Putamen (tissue), 1 donor: ENCODE measurements around the gene BACE1-AS.

ENCODE experiments used
- DNase-seq: peaks from one replicate; pipeline ENCODE4 v3.0.0-alpha.2; 2016; ENCODE audit warnings: low spot score

Gene BACE1-AS

GRCh38 chr11:117292616-117293015, 1.5 kb downstream of the BACE1-AS start:
- DNase-seq: no peak

DNA sequence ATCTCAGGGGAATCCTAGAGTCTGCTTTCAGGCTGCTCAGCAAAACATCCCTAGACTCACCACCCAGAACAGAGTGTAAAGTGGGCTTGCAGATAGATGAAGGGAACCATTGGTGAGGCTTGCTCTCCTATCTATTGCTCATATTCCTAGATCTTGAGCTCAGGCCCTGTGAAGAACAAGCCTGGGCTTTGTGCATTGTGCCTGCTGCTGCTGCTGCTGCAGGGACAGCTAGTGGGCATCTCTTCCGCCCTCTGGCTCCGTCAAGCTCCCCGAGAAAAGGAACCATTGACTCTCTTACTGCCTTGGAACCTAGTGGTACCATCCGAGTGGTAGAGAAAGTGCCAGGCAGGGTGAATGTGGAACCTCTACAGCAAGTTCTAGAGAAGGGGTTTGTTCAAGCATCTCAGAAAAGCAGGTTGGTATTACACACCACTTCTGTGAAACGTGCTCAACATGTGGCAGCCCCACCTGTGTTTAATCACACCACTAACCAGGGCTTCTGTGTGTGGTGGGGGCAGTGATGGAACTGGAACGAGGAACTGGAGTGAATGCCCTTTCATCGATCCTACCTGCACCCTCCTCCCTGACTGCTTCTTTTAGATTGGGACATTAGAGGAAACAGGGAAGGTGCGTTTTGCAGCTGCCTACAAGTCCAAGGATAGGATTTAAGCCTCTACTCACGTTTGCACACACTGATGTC, 4.4 kb downstream of the BACE1-AS start:
- peak; percentile 89 for DNase-seq

DNA sequence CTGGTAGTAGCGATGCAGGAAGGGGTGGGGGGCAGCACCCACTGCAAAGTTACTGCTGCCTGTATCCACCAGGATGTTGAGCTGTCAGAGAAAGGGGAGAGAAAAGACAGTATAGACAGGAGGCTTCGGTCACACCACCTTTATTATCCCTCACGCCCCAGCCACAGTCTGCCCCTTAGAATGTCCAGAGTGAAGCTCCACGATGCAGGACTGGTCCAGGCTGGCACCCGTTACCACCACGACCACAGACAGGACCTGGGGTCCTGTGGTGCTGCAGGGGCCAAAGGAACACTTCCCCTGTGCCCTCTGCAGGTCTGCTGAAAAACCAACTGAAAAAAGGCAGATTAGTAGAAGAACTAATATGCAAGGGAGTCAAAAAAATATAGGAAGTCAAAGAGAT, 5.7 kb downstream of the BACE1-AS start:
- DNase-seq: no peak

GRCh38 chr11:117298195-117298594, 7.0 kb downstream of the BACE1-AS start:
- DNase-seq: no peak

DNA sequence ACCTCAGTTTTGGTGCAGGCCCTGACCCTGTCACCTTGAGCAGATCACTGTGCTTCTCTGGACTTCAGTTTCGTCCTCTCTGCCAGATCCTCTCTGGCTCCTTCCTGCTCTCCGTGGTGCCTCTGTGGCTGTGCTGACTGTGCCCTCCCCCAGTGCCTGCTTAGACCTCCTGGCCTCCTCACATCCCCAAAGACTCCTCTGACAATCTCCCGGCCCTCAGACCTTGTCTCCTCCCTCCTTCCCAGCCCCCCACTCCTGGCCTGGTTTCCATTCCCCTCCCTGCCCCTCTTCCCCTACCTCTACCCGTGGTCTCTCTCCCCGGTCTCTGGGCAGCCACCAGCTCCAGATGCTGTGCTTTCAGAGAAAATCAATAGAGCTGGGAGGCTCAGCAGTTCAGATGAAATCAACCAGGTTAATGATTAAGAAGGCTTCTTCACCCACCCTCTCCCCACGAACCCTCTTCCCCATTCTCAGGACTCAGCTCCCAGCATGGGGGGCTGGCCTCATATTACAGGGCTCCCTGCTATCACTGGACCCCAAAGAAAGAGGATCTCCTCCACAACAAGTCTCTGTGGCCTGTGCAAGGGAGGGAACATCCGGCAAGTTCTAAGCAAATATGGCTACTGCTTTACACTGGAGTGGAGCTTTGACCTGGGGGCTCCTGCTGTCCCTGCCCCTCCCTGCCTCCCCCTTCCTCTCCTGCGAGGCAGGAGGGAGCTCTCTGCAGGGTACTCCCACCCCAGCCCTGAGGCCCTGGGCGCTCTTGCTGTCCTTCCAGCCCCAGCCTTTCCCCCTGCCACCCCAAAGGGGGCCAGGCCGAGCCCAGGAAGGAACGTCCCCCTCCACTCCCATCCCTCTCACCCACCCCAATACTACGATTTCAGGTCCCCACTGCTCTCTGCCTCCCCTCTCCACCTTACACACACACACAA, 8.5 kb downstream of the BACE1-AS start:
- no peak for DNase-seq

DNA sequence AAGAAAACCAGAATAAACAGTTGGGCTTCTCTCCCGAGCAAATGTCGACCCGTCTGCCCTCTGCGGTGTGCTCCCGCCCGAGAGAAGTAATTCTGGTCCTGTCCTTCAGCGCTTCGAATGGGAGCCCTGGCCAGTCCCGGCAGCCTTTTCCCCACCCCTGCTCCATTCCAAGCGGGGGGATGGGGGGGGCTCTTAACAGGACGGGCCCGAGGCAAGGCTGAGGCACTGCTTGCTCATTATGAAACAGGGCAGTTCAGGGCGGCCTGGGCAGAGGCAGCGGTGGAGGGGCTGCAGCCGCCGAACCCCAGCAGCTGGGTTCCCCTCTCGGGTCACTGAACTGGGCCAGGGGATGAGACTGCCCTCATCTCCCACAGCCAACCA, 9.1 kb downstream of the BACE1-AS start:
- DNase-seq: no peak

- peak; percentile 56 for DNase-seq
These were observed 9.6 kb downstream of the BACE1-AS start for GRCh38 chr11:117300773-117301172.

- no peak for DNase-seq
These were observed 11.1 kb downstream of the BACE1-AS start for GRCh38 chr11:117302228-117302627.

- DNase-seq: no peak
These were observed 12.0 kb downstream of the BACE1-AS start for GRCh38 chr11:117303101-117303500.

DNA sequence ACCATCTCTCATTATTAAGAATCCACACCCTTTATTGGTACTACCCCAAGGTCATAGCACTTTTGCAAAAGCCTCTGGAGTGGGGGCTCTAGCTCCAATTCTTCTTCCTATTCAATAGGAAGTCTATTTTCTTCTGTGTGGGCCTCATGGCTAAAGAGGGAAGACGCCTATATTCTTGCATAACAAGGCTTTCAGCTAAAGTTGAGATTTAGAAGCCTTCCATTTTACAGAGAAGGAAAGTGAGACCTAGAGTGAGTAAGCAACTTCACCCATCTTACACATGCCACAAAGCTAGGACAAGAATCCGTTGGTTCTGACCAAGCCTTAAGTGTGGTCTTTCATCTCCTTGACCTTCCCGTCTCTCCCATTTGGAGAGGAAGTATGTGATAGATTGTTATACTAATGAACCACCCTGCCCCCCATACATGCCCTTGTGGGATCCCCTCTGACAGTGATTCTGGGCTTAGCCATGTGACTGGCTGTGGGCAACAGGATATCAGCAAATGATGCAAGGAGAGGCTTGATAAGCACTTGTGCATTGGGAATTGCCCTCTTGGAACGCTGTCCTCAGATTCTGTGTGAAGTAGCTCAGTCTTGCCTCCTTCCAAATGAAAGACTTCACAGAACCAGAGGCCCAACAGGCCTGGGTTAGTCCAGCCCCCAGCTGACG, 12.6 kb downstream of the BACE1-AS start:
- DNase-seq: no peak

DNA sequence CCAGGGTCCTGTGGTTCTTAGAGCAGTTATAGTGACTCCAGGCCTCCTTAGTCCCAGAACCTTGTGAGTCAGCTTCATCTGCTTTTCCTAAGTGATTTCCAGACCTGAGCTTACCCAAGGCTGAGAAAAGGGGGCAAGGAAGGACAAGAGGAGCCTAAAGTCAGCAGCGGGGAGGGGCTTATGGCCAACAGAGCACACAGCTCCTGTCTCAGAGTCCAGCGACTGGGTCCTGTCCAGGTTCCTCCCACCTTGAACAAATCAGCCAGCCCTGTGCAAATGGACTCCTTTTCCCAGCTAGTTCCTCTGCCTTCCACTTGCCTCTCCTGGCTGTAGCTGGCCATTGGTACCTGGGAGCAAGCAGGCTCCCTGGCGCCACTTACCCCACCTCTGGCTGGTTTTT, 14.0 kb downstream of the BACE1-AS start:
- no peak for DNase-seq

GRCh38 chr11:117309310-117309709, 18.2 kb downstream of the BACE1-AS start:
- DNase-seq: no peak

GRCh38 chr11:117313091-117313490, 21.9 kb downstream of the BACE1-AS start:
- DNase-seq: no peak

DNA sequence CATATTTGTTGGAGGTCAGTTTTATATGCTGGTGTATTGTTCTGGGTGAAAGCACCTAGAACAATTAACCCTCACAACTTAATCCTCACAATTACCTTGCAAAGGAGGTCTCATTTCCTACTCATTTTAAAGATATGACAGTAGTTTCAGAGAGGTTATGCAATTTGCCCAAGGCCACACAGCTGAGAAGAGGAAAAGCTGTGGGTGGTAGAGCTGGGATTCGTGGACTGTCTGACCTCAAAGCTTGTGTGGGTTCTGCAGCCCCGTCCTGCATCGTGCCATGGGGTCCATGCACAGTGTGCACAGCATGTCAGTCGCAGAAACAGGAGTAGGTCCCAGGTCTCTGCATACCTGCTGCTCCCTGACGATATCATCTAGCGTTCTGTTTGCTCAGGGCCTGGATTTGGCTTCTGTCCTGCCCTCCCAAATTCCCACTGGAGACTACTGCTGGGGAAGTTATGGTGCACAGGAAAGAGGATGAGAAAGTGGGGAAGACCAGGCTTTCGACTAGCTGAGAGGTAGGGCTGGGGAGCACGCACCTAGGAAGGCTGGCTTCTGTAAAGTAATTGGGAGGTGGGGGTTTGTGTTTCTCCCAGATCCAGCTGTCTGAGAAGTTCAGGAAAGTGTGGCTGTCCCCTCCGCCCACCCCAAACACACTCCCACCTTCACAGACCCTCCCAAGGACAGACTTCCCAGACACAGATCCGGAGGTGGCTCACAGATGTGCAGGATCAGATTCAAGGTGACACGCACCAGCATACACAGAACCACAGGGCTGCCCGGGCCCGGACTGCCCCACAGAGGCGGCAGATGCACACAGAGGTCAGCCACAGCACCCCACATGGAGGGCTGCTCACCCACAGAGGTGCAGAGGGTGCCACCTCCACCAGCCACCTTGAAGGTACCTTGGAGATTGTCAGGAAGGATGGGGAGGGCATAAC, 23.0 kb downstream of the BACE1-AS start:
- no peak for DNase-seq

DNA sequence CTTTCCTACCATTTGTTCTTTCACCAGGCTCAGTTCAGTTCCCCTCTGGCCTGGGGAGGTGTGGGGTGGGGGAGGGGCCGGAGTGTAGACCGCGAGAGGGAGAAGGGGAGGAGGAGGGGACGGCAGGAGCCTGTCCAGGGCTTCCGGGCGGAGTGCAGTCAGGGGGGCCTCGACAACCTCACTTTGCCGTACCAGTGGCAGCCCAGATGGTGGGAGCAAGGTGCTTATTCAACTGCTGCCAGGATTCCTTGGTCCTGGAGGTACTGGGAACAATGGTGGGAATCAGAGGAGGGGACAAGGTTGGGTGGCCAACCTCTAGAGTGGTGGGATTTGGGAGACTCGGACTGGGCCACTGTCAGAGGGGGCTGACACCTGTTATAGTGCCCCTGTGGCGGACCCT, 23.7 kb downstream of the BACE1-AS start:
- no peak for DNase-seq

DNA sequence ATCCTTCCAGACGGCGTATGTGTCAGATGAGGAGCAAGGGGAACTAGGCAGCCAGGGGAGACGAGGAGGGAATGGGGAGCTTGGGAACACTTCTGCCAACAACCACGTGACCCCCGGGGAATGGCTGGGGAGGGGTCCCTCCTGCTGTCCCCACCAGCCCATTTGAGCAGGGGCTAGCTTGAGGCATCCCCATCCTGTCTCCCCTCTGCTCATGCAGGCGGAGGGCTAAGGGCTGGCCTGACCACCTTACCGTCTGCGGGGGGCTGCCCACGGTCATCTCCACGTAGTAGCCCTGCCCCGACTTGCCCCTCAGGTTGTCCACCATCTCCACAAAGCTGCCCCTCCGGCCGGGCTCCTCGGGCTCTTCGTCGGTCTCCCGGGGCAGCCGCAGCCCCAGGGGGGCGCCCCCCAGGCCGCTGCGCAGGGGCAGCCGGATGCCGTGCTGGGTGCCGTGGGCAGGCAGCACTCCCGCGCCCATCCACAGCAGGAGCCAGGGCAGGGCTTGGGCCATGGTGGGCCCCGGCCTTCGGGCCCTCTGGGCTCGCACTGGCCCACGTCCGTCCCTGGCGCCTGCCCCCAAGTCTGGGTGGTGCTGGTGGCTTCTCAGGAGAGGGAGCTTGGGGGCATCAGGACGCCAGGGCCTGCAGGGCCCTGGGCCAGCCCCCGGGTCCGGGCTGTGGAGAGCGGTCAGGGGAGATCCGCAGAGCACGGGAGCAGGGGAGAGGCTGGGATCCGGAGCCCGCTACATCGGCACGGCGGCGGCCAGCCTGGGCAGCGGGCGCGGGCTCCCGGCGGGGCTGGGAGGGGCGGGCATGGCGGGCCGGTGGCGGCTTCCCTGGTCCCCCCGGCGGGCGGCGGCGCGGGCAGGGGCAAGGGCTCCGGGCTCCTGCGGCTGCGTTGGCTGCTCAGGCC, 24.4 kb downstream of the BACE1-AS start:
- no peak for DNase-seq

- DNase-seq: peak; percentile 91
These were observed 25.2 kb downstream of the BACE1-AS start, which contains the start of gene BACE1 for GRCh38 chr11:117316197-117316961. Gene BACE1 (minus strand): TSS chr11:117316256. CDS start chr11:117315795, 461 bp downstream.

- no peak for DNase-seq
These were observed 27.6 kb downstream of the BACE1-AS start for GRCh38 chr11:117318738-117319137.

- DNase-seq: no peak
These were observed 28.2 kb downstream of the BACE1-AS start for GRCh38 chr11:117319214-117319840.
